ENCODE data around the gene PAWR. TPM values are rescaled to one million over a fixed set of nuclear protein-coding genes. Genes with fewer than 3 reads are reported as not detected.

Gene PAWR, protein sequence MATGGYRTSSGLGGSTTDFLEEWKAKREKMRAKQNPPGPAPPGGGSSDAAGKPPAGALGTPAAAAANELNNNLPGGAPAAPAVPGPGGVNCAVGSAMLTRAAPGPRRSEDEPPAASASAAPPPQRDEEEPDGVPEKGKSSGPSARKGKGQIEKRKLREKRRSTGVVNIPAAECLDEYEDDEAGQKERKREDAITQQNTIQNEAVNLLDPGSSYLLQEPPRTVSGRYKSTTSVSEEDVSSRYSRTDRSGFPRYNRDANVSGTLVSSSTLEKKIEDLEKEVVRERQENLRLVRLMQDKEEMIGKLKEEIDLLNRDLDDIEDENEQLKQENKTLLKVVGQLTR
- polyA plus RNA-seq (ENCODE audit: low read depth in 6 of 6) = 10 to 100 TPM; 15.8 to 29.9 (median 20.3) TPM

DNA sequence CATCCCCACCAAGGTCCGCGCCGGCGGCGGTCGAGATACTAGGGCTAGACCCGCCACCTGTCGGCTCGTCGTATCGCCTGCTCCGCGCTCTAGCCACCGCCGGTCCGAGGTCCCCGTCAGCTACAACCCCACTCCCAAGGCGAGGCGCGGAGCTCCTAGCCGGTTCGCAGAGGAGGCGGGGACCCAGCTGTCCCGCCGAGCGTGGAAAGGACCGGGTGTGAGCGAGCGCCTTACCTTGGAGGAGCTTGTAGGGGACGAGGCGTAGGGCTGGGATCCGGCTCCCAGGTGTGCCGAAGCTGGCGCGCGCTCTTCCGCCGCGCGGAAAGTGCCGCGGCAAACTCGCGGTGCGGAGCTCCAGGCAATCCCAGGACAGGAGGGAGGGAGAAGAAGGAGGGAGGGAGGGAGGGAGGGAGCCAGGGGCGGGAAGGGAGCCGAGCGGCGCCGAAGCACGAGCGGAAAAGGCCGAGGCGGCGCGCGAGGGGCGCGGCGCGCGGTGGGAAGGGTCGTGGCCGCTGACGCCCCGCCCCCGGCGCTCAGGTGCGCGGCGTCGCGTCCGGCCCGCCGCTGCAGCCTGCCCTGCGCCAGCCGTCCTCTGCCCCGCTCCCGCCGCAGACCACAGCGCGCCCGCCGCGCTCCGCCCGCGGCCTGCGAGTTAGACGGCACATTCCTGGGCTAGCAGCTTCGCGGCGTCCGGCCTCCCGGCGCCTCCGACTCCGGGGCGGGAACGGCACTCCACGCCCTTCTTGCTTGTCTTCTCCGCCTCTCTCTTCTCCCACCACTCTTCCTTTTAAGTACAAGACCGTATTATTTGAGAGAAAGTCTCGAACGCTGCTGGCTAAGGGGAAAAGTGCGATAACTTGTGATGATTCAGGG is at the start of gene PAWR:
TSS of gene PAWR (minus strand) at position 327 of the 873 bp plus-strand sequence. CDS start 720 bp downstream, outside the sequence.
- Mint-ChIP-seq H3K9me3 (no peaks in the 10 kb centered on the region), H3K27ac (peak within 1 kb of the TSS; percentile 76 to 97 (median 93)), H3K27me3 (peaks cover 0 to 8% (median 0%) of the 10 kb centered on the region in 3 donors), H3K4me3 (peak within 1 kb of the TSS; percentile 90 to 95 (median 94)), H3K4me1 (peaks cover 25 to 35% (median 29%) of the 10 kb centered on the region in 3 donors), H3K36me3 (no peaks in the 10 kb centered on the region)
- peak; percentile 62 for DNase-seq
- ATAC-seq (ENCODE audit: low read depth in 2 of 2) = peak; percentile 57 to 60

- Mint-ChIP-seq H3K27ac (no peak overlapping the region), H3K4me3 (no peak overlapping the region), H3K27me3 (peaks cover 0 to 8% (median 0%) of the 10 kb centered on the region in 3 donors), H3K36me3 (no peaks in the 10 kb centered on the region), H3K4me1 (no peaks in the 10 kb centered on the region), H3K9me3 (no peaks in the 10 kb centered on the region)
- peak; percentile 45 to 52 for ATAC-seq (ENCODE audit: low read depth in 2 of 2)
- DNase-seq = peak; percentile 40
These were observed 47.3 kb upstream of the PAWR start for GRCh38 chr12:79737875-79738718.

DNA sequence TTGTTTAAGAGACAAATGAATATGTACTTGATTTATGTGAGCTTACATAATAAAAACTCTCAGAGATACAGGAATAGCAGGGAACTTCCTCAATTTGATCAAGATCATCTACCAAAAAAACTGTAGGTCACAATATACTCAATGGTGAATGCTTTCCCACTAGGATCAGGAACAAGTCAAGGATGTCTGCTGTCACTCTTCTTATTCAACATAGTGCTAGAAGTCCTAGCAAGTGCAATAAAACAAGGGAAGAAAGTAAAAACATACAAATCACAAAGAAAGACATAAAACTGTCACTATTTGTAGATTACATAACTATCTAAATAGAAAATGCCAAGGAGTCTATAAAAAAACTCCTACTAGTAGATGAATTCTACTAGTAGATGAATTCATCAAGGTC is 41.9 kb upstream of the PAWR start:
- Mint-ChIP-seq H3K27ac (no peak overlapping the region), H3K36me3 (no peaks in the 10 kb centered on the region), H3K4me1 (no peaks in the 10 kb centered on the region), H3K4me3 (no peak overlapping the region), H3K27me3 (peaks cover 0 to 26% (median 8%) of the 10 kb centered on the region in 3 donors), H3K9me3 (no peaks in the 10 kb centered on the region)
- DNase-seq (no peak), ATAC-seq (ENCODE audit: low read depth in 2 of 2) (no peak)

GRCh38 chr12:79725987-79726386 is 35.2 kb upstream of the PAWR start:
- Mint-ChIP-seq H3K4me1 (no peaks in the 10 kb centered on the region), H3K4me3 (no peak overlapping the region), H3K36me3 (no peaks in the 10 kb centered on the region), H3K9me3 (no peaks in the 10 kb centered on the region), H3K27ac (no peak overlapping the region), H3K27me3 (peaks cover 0 to 26% (median 5%) of the 10 kb centered on the region in 3 donors)
- DNase-seq (no peak), ATAC-seq (ENCODE audit: low read depth in 2 of 2) (no peak)

DNA sequence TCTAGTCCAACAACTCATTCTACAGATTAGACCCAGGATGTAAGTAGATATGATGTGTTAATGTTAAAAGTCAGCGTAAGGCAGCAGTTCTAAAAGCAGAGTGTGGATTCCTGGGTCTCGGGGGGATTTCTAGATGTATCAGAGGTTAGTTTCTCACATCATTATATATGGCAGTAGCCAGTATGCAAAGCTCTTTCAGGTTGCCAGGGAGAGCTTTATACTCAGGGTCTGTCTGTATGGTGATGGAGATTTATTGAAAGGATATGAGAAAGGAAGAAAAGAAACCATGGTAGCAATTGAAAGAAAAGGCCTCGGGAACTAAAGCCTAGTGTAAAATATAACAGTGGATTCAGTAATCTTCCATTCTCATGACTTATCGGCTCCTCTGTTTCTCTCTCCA is 26.2 kb upstream of the PAWR start:
- H3K36me3 Mint-ChIP-seq = no peaks in the 10 kb centered on the region
- peaks cover 0 to 6% (median 3%) of the 10 kb centered on the region in 7 donors for H3K9me3 Mint-ChIP-seq
- DNase-seq (no peak), ATAC-seq (ENCODE audit: low read depth in 2 of 2) (no peak)
- no peak overlapping the region for H3K27ac Mint-ChIP-seq
- peaks cover 0 to 6% (median 5%) of the 10 kb centered on the region in 3 donors for H3K27me3 Mint-ChIP-seq
- no peak overlapping the region for H3K4me3 Mint-ChIP-seq
- no peaks in the 10 kb centered on the region for H3K4me1 Mint-ChIP-seq

- peaks cover 0 to 17% (median 12%) of the 10 kb centered on the region in 3 donors for H3K27me3 Mint-ChIP-seq
- DNase-seq (no peak), ATAC-seq (ENCODE audit: low read depth in 2 of 2) (no peak)
- H3K9me3 Mint-ChIP-seq = peaks cover 0 to 10% (median 4%) of the 10 kb centered on the region in 7 donors
- H3K4me3 Mint-ChIP-seq = no peak overlapping the region
- no peaks in the 10 kb centered on the region for H3K36me3 Mint-ChIP-seq
- peak overlapping the region in 1 of 6 donors; percentile 45 for H3K27ac Mint-ChIP-seq
- no peaks in the 10 kb centered on the region for H3K4me1 Mint-ChIP-seq
These were observed 24.5 kb upstream of the PAWR start for GRCh38 chr12:79715308-79715707.

DNA sequence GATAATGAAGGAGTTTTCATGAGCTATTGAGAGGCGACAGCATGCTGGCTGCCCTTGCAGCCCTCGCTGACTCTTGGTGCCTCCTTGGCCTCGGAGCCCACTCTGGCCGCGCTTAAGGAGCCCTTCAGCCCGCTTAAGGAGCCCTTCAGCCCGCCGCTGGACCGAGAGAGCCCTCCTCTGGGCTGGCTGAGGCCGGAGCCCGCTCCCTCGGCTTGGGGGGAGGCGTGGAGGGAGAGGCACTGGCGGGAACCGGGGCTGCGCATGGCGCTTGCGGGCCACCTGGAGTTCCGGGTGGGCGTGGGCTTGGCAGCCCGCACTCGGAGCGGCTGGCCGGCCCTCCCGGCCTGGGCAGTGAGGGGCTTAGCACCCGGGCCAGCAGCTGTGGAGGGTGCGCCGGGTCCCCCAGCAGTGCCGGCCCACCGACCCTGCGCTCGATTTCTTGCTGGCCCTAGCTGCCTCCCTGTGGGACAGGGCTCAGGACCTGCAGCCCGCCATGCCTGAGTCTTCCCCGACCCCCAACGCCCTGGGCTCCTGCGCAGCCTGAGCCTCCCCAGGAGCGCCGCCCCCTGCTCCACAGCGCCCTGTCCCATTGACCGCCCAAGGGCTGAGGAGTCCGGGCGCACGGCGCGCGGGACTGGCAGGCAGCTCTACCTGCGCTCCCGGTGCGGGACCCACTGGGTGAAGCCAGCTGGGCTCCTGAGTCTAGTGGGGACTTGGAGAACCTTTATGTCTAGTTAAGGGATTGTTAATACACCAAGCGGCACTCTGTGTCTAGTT is 20.1 kb upstream of the PAWR start:
- Mint-ChIP-seq H3K36me3 (no peaks in the 10 kb centered on the region), H3K4me3 (no peak overlapping the region), H3K27ac (no peak overlapping the region), H3K9me3 (peaks cover 0 to 10% (median 4%) of the 10 kb centered on the region in 7 donors), H3K4me1 (no peaks in the 10 kb centered on the region), H3K27me3 (peaks cover 0 to 25% (median 13%) of the 10 kb centered on the region in 3 donors)
- ATAC-seq (ENCODE audit: low read depth in 2 of 2) (no peak), DNase-seq (no peak)

GRCh38 chr12:79707830-79708229 is 17.1 kb upstream of the PAWR start:
- Mint-ChIP-seq H3K9me3 (peaks cover 0 to 10% (median 4%) of the 10 kb centered on the region in 7 donors), H3K27ac (no peak overlapping the region), H3K4me1 (no peaks in the 10 kb centered on the region), H3K27me3 (peaks cover 0 to 25% (median 13%) of the 10 kb centered on the region in 3 donors), H3K4me3 (no peak overlapping the region), H3K36me3 (no peaks in the 10 kb centered on the region)
- DNase-seq = no peak
- no peak for ATAC-seq (ENCODE audit: low read depth in 2 of 2)

- Mint-ChIP-seq H3K4me1 (no peaks in the 10 kb centered on the region), H3K36me3 (no peaks in the 10 kb centered on the region), H3K9me3 (peaks cover 0 to 2% (median 0%) of the 10 kb centered on the region in 7 donors), H3K4me3 (no peak overlapping the region), H3K27me3 (peaks cover 0 to 17% (median 4%) of the 10 kb centered on the region in 3 donors), H3K27ac (peak overlapping the region in 1 of 6 donors; percentile 38)
- ATAC-seq (ENCODE audit: low read depth in 2 of 2) = no peak
- DNase-seq = no peak
These were observed 15.9 kb upstream of the PAWR start for GRCh38 chr12:79706676-79707075.

- Mint-ChIP-seq H3K36me3 (no peaks in the 10 kb centered on the region), H3K27me3 (peaks cover 0 to 12% (median 4%) of the 10 kb centered on the region in 3 donors), H3K4me1 (no peaks in the 10 kb centered on the region), H3K4me3 (no peak overlapping the region), H3K9me3 (no peaks in the 10 kb centered on the region), H3K27ac (no peak overlapping the region)
- DNase-seq (no peak), ATAC-seq (ENCODE audit: low read depth in 2 of 2) (no peak)
These were observed 15.4 kb upstream of the PAWR start for GRCh38 chr12:79706156-79706555.

DNA sequence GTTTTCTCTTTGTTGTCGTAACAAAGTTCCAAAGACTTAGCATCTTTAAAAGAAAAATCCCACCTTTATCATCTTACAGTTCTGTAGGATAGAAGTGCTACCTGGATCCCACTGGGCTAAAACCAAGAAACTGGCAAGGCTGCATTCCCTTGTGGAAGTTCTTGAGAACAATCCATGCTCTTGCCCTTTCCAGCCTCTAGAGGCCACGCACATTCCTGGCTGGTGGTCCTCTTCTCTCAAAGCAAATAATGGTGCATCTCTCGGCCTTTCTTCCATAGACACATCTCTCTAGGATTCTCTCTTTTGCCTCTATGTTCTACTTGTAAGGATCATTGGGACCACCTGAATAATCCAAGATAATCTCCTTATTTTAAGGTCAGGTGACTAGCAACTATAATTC is 8.2 kb upstream of the PAWR start:
- no peak overlapping the region for H3K27ac Mint-ChIP-seq
- no peak for DNase-seq
- no peak for ATAC-seq (ENCODE audit: low read depth in 2 of 2)
- H3K4me1 Mint-ChIP-seq = no peaks in the 10 kb centered on the region
- H3K4me3 Mint-ChIP-seq = no peak overlapping the region
- H3K9me3 Mint-ChIP-seq = no peaks in the 10 kb centered on the region
- no peaks in the 10 kb centered on the region for H3K36me3 Mint-ChIP-seq
- H3K27me3 Mint-ChIP-seq = peaks cover 0 to 8% (median 0%) of the 10 kb centered on the region in 3 donors

DNA sequence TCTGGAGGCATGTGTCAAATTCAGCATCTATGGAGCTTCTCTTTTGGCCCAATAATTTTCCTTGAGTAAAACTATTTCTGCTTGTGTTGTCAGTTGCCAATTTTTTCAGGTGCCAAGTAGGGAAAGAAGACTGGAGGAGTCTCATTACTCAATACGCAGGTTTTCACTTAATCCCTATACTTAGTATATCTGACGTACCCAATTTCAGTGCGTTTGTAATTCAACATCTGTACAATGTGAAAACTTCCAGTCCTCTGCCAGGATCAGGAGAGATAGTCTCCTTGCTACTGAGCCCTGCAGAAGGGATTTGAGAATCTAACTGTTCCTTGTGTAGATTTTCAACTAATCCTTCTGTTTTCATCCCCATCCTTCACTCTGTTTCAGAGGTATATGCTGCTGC is 5.7 kb upstream of the PAWR start:
- H3K4me3 Mint-ChIP-seq = no peak overlapping the region
- no peaks in the 10 kb centered on the region for H3K9me3 Mint-ChIP-seq
- H3K27ac Mint-ChIP-seq = no peak overlapping the region
- no peak for DNase-seq
- peaks cover 0 to 8% (median 0%) of the 10 kb centered on the region in 3 donors for H3K27me3 Mint-ChIP-seq
- H3K36me3 Mint-ChIP-seq = no peaks in the 10 kb centered on the region
- no peak for ATAC-seq (ENCODE audit: low read depth in 2 of 2)
- peaks cover under 1 to 4% (median 2%) of the 10 kb centered on the region in 3 donors for H3K4me1 Mint-ChIP-seq

Measured in naive B cell (primary cell).